CD14-positive monocyte (primary cell): ENCODE data around the gene NELL1. TPM values are rescaled to one million over a fixed set of nuclear protein-coding genes. Genes with fewer than 3 reads are reported as not detected.

ENCODE experiments used
- DNase-seq, 3 donors: peaks; one replicate each; pipeline ENCODE4 v3.0.0-alpha.2; 2011 to 2022
- H2AFZ ChIP-seq: 2 replicates; pipeline ENCODE4 v1.6.0; 2012; ENCODE audit warnings: mild to moderate bottlenecking, low read depth, low read length, inconsistent platforms; ENCODE audit not compliant: insufficient read depth, poor library complexity, severe bottlenecking
- H3K27ac ChIP-seq, 2 donors: 1 replicate in 1 of 2; 2 replicates in 1 of 2; pipeline ENCODE4 v1.5.1; 2012 to 2013; ENCODE audit warnings: low read length in 2 of 2, control low read depth in 1 of 2, inconsistent platforms in 1 of 2, low read depth in 1 of 2, mild to moderate bottlenecking in 1 of 2
- H3K27me3 ChIP-seq, 2 donors: one replicate each; pipeline versions ENCODE4 v1.6.0 to v1.6.1; 2011 to 2013; ENCODE audit warnings: low read length in 2 of 2; ENCODE audit not compliant: control insufficient read depth in 2 of 2, insufficient read depth in 2 of 2
- H3K36me3 ChIP-seq, 2 donors: replicated peaks in 1 of 2; 1 replicate in 1 of 2; 2 replicates in 1 of 2; pipeline versions ENCODE4 v1.5.1 to v1.6.1; 2012 to 2013; ENCODE audit warnings: low read length in 2 of 2, control low read depth in 1 of 2, inconsistent platforms in 1 of 2, mild to moderate bottlenecking in 1 of 2; ENCODE audit not compliant: insufficient read depth in 2 of 2, control insufficient read depth in 1 of 2
- H3K4me1 ChIP-seq, 2 donors: 1 replicate in 1 of 2; 2 replicates in 1 of 2; pipeline versions ENCODE4 v1.5.1 to v1.6.1; 2012 to 2013; ENCODE audit warnings: low read length in 2 of 2, control low read depth in 1 of 2, inconsistent platforms in 1 of 2, mild to moderate bottlenecking in 1 of 2, moderate library complexity in 1 of 2; ENCODE audit not compliant: insufficient read depth in 2 of 2, control insufficient read depth in 1 of 2
- H3K4me2 ChIP-seq: replicated peaks from 2 replicates; pipeline ENCODE3; 2012; ENCODE audit warnings: low read length, moderate library complexity, mild to moderate bottlenecking; ENCODE audit not compliant: poor library complexity, severe bottlenecking; ENCODE audit errors: extremely low read depth
- H3K4me3 ChIP-seq, 3 experiments: fragments of 200-600 bp in 1 of 3; sonication (generic) in 1 of 3; replicated peaks in 1 of 3; 1 replicate in 2 of 3; 2 replicates in 1 of 3; pipeline ENCODE4 v1.5.1; 2011 to 2013; ENCODE audit warnings: low read length in 3 of 3, mild to moderate bottlenecking in 3 of 3, control low read depth in 2 of 3, low read depth in 2 of 3, inconsistent platforms in 1 of 3, moderate library complexity in 1 of 3
- H3K79me2 ChIP-seq: 2 replicates; pipeline ENCODE4 v1.6.0; 2012; ENCODE audit warnings: mild to moderate bottlenecking, control low read depth, inconsistent platforms, low read length, moderate library complexity; ENCODE audit not compliant: insufficient read depth
- H3K9ac ChIP-seq: 2 replicates; pipeline ENCODE4 v1.6.0; 2017; ENCODE audit warnings: low read length, mild to moderate bottlenecking; ENCODE audit not compliant: insufficient read depth, poor library complexity, severe bottlenecking
- H3K9me3 ChIP-seq, 2 donors: replicated peaks in 1 of 2; 1 replicate in 1 of 2; 2 replicates in 1 of 2; pipeline versions ENCODE4 v1.5.1 to v1.6.1; 2012 to 2013; ENCODE audit warnings: low read length in 2 of 2, control low read depth in 1 of 2; ENCODE audit not compliant: control insufficient read depth in 1 of 2, insufficient read depth in 1 of 2
- H4K20me1 ChIP-seq: 2 replicates; pipeline ENCODE4 v1.6.0; 2012; ENCODE audit warnings: mild to moderate bottlenecking, low read length, control low read depth, moderate library complexity; ENCODE audit not compliant: insufficient read depth
- H3K27ac Mint-ChIP-seq, 7 donors: one replicate each; pipeline ENCODE4 v1.8.0; 2020; ENCODE audit warnings: mild to moderate bottlenecking in 7 of 7, mixed read lengths in 7 of 7, moderate library complexity in 6 of 7, inconsistent platforms in 2 of 7
- H3K27me3 Mint-ChIP-seq, 3 donors: one replicate each; pipeline ENCODE4 v1.8.0; 2021 to 2022; ENCODE audit warnings: low read depth in 3 of 3, mild to moderate bottlenecking in 3 of 3, mixed read lengths in 3 of 3, moderate library complexity in 3 of 3, inconsistent platforms in 1 of 3
- H3K36me3 Mint-ChIP-seq, 2 donors: one replicate each; pipeline ENCODE4 v1.8.0; 2020; ENCODE audit warnings: mixed read lengths in 2 of 2, inconsistent platforms in 1 of 2, mild to moderate bottlenecking in 1 of 2
- H3K4me1 Mint-ChIP-seq: one replicate; pipeline ENCODE4 v1.8.0; 2020; ENCODE audit warnings: mild to moderate bottlenecking, mixed read lengths
- H3K4me3 Mint-ChIP-seq, 2 donors: one replicate each; pipeline ENCODE4 v1.8.0; 2020; ENCODE audit warnings: mild to moderate bottlenecking in 2 of 2, mixed read lengths in 2 of 2, moderate library complexity in 1 of 2
- H3K9me3 Mint-ChIP-seq, 7 donors: one replicate each; pipeline ENCODE4 v1.8.0; 2020 to 2022; ENCODE audit warnings: mixed read lengths in 7 of 7, mild to moderate bottlenecking in 6 of 7, moderate library complexity in 6 of 7, inconsistent platforms in 2 of 7
- WGBS: methylation state at CpG from one replicate; pipeline ENCODE4 v1.1.5; 2013; ENCODE audit warnings: missing lambda C conversion rate; ENCODE audit not compliant: insufficient coverage; 5-methylcytosine and 5-hydroxymethylcytosine counted together
- intact Hi-C, 2 donors: fragments of 100-400 bp; cut with micrococcal nuclease; formaldehyde crosslinking; loops; one replicate each; pipeline versions ENCODE4 v1.15.0 to v1.15.1; 2023
- polyA plus RNA-seq, 3 donors: library from polyadenylated mRNA; depleted of rRNA in 1 of 3; unstranded in 2 of 3; stranded (reverse) in 1 of 3; fragments of 300-500 nt in 2 of 3; fragments of >200 nt in 1 of 3; fragmentation: Illumina TruSeq in 2 of 3; gene quantifications; 1 replicate in 2 of 3; 2 replicates in 1 of 3; pipeline ENCODE4 v1.2.3, GENCODE V29; 2012 to 2021
- TF ChIP-seq, protein P1 (sequence below): fragments of 200-600 bp; IDR thresholded peaks from one replicate; pipeline ENCODE4 v1.8.0; 2022; ENCODE audit warnings: antibody characterized with exemption, mild to moderate bottlenecking

The NELL1 gene
- polyA plus RNA-seq, 3 donors = not detected

GRCh38 chr11:21410513-21410912, 741.1 kb downstream of the NELL1 start:
- Mint-ChIP-seq H3K36me3 (no peaks in the 10 kb centered on the region), H3K4me1 (no peaks in the 10 kb centered on the region), H3K27me3 (no peaks in the 10 kb centered on the region), H3K9me3 (peaks cover 0 to 13% (median 0%) of the 10 kb centered on the region in 7 donors), H3K27ac (no peak overlapping the region), H3K4me3 (no peak overlapping the region)
- Histone ChIP-seq H3K79me2 (no peaks in the 10 kb centered on the region), H3K9me3 (no peaks in the 10 kb centered on the region), H3K27ac (no peak overlapping the region), H3K27me3 (no peaks in the 10 kb centered on the region), H3K4me3 (no peak overlapping the region), H3K4me2 (no peak overlapping the region), H2AFZ (no peak overlapping the region), H4K20me1 (no peaks in the 10 kb centered on the region), H3K4me1 (no peaks in the 10 kb centered on the region), H3K9ac (no peak overlapping the region), H3K36me3 (no peaks in the 10 kb centered on the region)
- DNase-seq = no peak
- intact Hi-C loops = no loop called here
- no CpG with 5 or more reads among the region's 5 CpGs for WGBS
- TF ChIP-seq, protein P1, sequence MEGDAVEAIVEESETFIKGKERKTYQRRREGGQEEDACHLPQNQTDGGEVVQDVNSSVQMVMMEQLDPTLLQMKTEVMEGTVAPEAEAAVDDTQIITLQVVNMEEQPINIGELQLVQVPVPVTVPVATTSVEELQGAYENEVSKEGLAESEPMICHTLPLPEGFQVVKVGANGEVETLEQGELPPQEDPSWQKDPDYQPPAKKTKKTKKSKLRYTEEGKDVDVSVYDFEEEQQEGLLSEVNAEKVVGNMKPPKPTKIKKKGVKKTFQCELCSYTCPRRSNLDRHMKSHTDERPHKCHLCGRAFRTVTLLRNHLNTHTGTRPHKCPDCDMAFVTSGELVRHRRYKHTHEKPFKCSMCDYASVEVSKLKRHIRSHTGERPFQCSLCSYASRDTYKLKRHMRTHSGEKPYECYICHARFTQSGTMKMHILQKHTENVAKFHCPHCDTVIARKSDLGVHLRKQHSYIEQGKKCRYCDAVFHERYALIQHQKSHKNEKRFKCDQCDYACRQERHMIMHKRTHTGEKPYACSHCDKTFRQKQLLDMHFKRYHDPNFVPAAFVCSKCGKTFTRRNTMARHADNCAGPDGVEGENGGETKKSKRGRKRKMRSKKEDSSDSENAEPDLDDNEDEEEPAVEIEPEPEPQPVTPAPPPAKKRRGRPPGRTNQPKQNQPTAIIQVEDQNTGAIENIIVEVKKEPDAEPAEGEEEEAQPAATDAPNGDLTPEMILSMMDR = no peak

- H3K4me1 Mint-ChIP-seq = no peaks in the 10 kb centered on the region
- Histone ChIP-seq H3K9me3 (no peaks in the 10 kb centered on the region), H2AFZ (no peak overlapping the region), H3K27me3 (no peaks in the 10 kb centered on the region), H3K4me3 (no peak overlapping the region), H3K36me3 (no peaks in the 10 kb centered on the region), H3K4me1 (no peaks in the 10 kb centered on the region), H3K9ac (no peak overlapping the region), H3K79me2 (no peaks in the 10 kb centered on the region), H3K27ac (no peak overlapping the region), H4K20me1 (no peaks in the 10 kb centered on the region), H3K4me2 (no peak overlapping the region)
- no peaks in the 10 kb centered on the region for H3K27me3 Mint-ChIP-seq
- intact Hi-C loops = no loop called here
- no peak overlapping the region for H3K27ac Mint-ChIP-seq
- no CpG with 5 or more reads among the region's 1 CpG for WGBS
- no peak overlapping the region for H3K4me3 Mint-ChIP-seq
- H3K36me3 Mint-ChIP-seq = no peaks in the 10 kb centered on the region
- peaks cover 0 to 9% (median 0%) of the 10 kb centered on the region in 7 donors for H3K9me3 Mint-ChIP-seq
- TF ChIP-seq, protein P1 = no peak
- no peak for DNase-seq
Measured at GRCh38 chr11:21411104-21411503, 741.7 kb downstream of the NELL1 start.
